Measurements from ENCODE around the gene DENND1B. TPM values are rescaled to one million over a fixed set of nuclear protein-coding genes. Genes with fewer than 3 reads are reported as not detected.

Gene DENND1B
- total and polyA plus RNA-seq, 2 donors (not counting 1 experiment from before 2014, with no cell fraction given), result 4.3 to 25.4 TPM

DNA sequence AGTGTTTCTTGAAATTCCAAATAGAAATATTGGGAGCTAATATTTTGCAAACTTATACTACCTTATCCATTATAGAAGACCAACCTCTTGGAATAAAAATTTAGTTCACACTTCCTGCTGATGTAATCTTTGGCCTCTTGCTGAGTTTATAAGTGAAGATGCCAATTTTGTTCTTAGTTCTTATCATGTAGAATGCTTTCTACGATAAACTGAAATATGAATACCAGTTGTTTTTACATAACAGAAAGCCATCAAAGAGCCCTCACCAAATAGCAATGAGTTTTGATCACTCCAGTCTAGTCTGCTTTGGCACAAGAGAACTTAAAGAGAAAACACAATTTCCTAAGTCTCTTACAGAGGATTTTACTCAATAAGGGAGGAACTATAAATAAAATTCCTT lies 89.5 kb downstream of the DENND1B start:
- peaks cover 4% of the 10 kb centered on the region for H3K9me3 Mint-ChIP-seq (ENCODE audit: insufficient read depth)
- H4K20me1 ChIP-seq (ENCODE audit: control insufficient read depth, insufficient read depth, low read length, poor library complexity, severe bottlenecking), result no peaks in the 10 kb centered on the region
- DNase-seq (no peak), ATAC-seq (ENCODE audit: low read depth) (no peak)
- peaks cover 28% of the 10 kb centered on the region for H3K79me2 ChIP-seq (ENCODE audit: control insufficient read depth, insufficient read depth, low read length)
- no peaks in the 10 kb centered on the region for H3K36me3 ChIP-seq (replicated peaks in 1 of 2; ENCODE audit: control extremely low read depth in 1 of 2, control insufficient read depth in 1 of 2, extremely low read depth in 1 of 2, insufficient read depth in 2 of 2, low read length in 1 of 2)
- H3K4me3 ChIP-seq (ENCODE audit: control extremely low read depth in 1 of 5, extremely low read depth in 1 of 5, insufficient read depth in 1 of 5, low read depth in 2 of 5, low read length in 4 of 5), result no peak overlapping the region
- H3K9ac ChIP-seq (ENCODE audit: low read length), result no peak overlapping the region
- H3K4me1 ChIP-seq (ENCODE audit: control insufficient read depth in 2 of 2, insufficient read depth in 2 of 2, low read length in 2 of 2), result no peaks in the 10 kb centered on the region
- peaks cover 0 to 8% (median 2%) of the 10 kb centered on the region in 3 donors for H3K9me3 ChIP-seq (ENCODE audit: control extremely low read depth in 1 of 3, control insufficient read depth in 2 of 3, insufficient read depth in 1 of 3, low read length in 2 of 3)
- intact Hi-C loops (cut with micrococcal nuclease), result no loop called here
- H3K27me3 Mint-ChIP-seq, result no peaks in the 10 kb centered on the region
- CTCF ChIA-PET, result no interaction called here
- H3K27me3 ChIP-seq (replicated peaks in 1 of 4; ENCODE audit: control extremely low read depth in 1 of 4, control insufficient read depth in 3 of 4, insufficient read depth in 4 of 4, low read length in 3 of 4), result no peaks in the 10 kb centered on the region
- POLR2A ChIA-PET, result no interaction called here
- H3K4me1 Mint-ChIP-seq, result peaks cover 2% of the 10 kb centered on the region
- no peak overlapping the region for H3K27ac Mint-ChIP-seq
- no peak overlapping the region for H3K4me3 Mint-ChIP-seq
- no peak overlapping the region for H2AFZ ChIP-seq (ENCODE audit: insufficient read depth, low read depth, low read length, poor library complexity, severe bottlenecking)
- no CpG with 5 or more reads among the region's 1 CpG for WGBS (ENCODE audit: insufficient coverage)
- no peak for TF ChIP-seq EZH2 (IDR thresholded peaks at IDR 0.05; ENCODE audit: borderline replicate concordance, insufficient read depth, low read depth, low read length, poor library complexity, severe bottlenecking)
- TF ChIP-seq, protein P1, sequence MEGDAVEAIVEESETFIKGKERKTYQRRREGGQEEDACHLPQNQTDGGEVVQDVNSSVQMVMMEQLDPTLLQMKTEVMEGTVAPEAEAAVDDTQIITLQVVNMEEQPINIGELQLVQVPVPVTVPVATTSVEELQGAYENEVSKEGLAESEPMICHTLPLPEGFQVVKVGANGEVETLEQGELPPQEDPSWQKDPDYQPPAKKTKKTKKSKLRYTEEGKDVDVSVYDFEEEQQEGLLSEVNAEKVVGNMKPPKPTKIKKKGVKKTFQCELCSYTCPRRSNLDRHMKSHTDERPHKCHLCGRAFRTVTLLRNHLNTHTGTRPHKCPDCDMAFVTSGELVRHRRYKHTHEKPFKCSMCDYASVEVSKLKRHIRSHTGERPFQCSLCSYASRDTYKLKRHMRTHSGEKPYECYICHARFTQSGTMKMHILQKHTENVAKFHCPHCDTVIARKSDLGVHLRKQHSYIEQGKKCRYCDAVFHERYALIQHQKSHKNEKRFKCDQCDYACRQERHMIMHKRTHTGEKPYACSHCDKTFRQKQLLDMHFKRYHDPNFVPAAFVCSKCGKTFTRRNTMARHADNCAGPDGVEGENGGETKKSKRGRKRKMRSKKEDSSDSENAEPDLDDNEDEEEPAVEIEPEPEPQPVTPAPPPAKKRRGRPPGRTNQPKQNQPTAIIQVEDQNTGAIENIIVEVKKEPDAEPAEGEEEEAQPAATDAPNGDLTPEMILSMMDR (IDR thresholded peaks at IDR 0.05), result no peak
- H3K4me2 ChIP-seq (replicated peaks; ENCODE audit: low read depth, low read length, poor library complexity, severe bottlenecking), result no peak overlapping the region
- H3K27ac ChIP-seq (ENCODE audit: low read length in 2 of 2), result no peak overlapping the region

DNA sequence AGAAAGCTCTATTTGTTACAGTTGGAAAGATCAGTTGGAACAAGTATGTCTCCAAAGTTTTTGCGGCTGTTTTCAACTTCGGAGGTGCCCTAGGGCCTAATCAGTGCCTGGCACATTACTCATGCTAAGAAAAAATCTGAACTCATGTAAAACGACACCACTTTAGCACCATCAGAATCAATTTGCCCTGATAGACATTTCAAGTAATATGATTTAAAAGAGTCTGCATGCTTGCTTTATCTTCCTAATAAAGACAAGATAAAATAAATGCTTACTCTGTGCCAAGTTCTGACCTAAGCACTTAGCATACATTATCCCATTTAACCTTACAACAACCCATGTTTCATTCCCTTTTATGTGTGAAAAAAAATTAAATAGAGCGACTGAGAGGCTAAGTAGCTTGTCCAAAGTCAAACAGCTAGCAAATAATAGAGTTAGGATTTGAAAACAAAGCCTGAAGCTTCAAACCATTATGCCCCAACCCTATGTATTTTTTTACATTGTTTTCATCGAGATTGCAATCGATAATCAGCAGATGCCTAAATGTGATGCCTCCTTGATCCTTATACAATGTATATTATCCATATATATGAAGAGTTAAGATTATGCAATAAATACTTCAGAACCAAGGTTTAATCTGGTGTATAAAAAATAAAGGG lies 91.3 kb downstream of the DENND1B start:
- Histone ChIP-seq H3K4me3 (ENCODE audit: control extremely low read depth in 1 of 5, extremely low read depth in 1 of 5, insufficient read depth in 1 of 5, low read depth in 2 of 5, low read length in 4 of 5) (no peak overlapping the region), H3K79me2 (ENCODE audit: control insufficient read depth, insufficient read depth, low read length) (peaks cover 14% of the 10 kb centered on the region), H3K9me3 (ENCODE audit: control extremely low read depth in 1 of 3, control insufficient read depth in 2 of 3, insufficient read depth in 1 of 3, low read length in 2 of 3) (peaks cover 0 to 8% (median 2%) of the 10 kb centered on the region in 3 donors), H3K4me2 (replicated peaks; ENCODE audit: low read depth, low read length, poor library complexity, severe bottlenecking) (no peak overlapping the region), H3K4me1 (ENCODE audit: control insufficient read depth in 2 of 2, insufficient read depth in 2 of 2, low read length in 2 of 2) (no peaks in the 10 kb centered on the region), H3K27me3 (replicated peaks in 1 of 4; ENCODE audit: control extremely low read depth in 1 of 4, control insufficient read depth in 3 of 4, insufficient read depth in 4 of 4, low read length in 3 of 4) (no peaks in the 10 kb centered on the region), H3K9ac (ENCODE audit: low read length) (no peak overlapping the region), H2AFZ (ENCODE audit: insufficient read depth, low read depth, low read length, poor library complexity, severe bottlenecking) (no peak overlapping the region), H3K27ac (ENCODE audit: low read length in 2 of 2) (no peak overlapping the region), H3K36me3 (replicated peaks in 1 of 2; ENCODE audit: control extremely low read depth in 1 of 2, control insufficient read depth in 1 of 2, extremely low read depth in 1 of 2, insufficient read depth in 2 of 2, low read length in 1 of 2) (no peaks in the 10 kb centered on the region), H4K20me1 (ENCODE audit: control insufficient read depth, insufficient read depth, low read length, poor library complexity, severe bottlenecking) (no peaks in the 10 kb centered on the region)
- Mint-ChIP-seq H3K9me3 (ENCODE audit: insufficient read depth) (peaks cover 4% of the 10 kb centered on the region), H3K27ac (no peak overlapping the region), H3K27me3 (no peaks in the 10 kb centered on the region), H3K4me3 (no peak overlapping the region), H3K4me1 (peaks cover 2% of the 10 kb centered on the region)
- DNase-seq (no peak), ATAC-seq (ENCODE audit: low read depth) (no peak)
- ChIA-PET POLR2A (no interaction called here), CTCF (no interaction called here)
- intact Hi-C loops (cut with micrococcal nuclease), result no loop called here
- TF ChIP-seq, protein P1 (IDR thresholded peaks at IDR 0.05), result no peak
- TF ChIP-seq EZH2 (IDR thresholded peaks at IDR 0.05; ENCODE audit: borderline replicate concordance, insufficient read depth, low read depth, low read length, poor library complexity, severe bottlenecking), result no peak
- WGBS (ENCODE audit: insufficient coverage), result no CpG with 5 or more reads among the region's 6 CpGs
